Central memory CD4-positive, alpha-beta T cell (primary cell): ENCODE data around the gene CNGB1.
A peak's percentile ranks its signal among the peaks of the same experiment; 100 is the strongest.
"Not testable (repeated sequence)": the region's sequence is repeated elsewhere in the genome, so short reads cannot be mapped to it uniquely, and the experiment has no call there.

Source experiments
- DNase-seq: peaks from one replicate; pipeline ENCODE4 v3.0.0; 2022
- total RNA-seq, 3 experiments: gene quantifications; one replicate each; lab custom pipeline; 2026; lab: John Stamatoyannopoulos, UW

CNGB1 gene
- 0 to 0.05 (median 0) reads per million in 3 experiments for total RNA-seq

DNA sequence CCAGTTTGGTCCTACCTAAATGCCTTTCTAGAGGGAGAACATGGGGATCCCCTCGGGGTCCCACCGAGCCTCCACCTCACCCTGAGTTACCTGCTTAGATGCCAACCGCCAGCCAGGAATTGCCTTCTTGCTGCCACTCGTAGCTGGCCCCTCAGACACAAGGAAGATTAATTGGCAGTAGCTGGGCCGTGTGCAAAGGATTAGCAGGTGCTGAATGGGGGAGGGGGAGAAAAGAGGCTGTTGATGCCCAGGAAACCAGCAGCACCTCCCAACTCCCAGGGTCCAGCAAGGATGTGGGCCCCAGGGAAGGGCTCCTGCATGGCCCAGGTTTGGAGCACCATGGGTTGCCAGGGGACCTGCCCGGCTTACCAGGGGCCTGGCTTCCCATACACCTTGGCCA, at the start of gene CNGB1:
Gene CNGB1 (minus strand): TSS at position 159 of the 400 bp plus-strand sequence. CDS start 3,842 bp downstream, outside the sequence.
- no peak for DNase-seq

- no peak for DNase-seq
Observed at GRCh38 chr16:58019866-58020538, 49.1 kb upstream of the CNGB1 start.

DNA sequence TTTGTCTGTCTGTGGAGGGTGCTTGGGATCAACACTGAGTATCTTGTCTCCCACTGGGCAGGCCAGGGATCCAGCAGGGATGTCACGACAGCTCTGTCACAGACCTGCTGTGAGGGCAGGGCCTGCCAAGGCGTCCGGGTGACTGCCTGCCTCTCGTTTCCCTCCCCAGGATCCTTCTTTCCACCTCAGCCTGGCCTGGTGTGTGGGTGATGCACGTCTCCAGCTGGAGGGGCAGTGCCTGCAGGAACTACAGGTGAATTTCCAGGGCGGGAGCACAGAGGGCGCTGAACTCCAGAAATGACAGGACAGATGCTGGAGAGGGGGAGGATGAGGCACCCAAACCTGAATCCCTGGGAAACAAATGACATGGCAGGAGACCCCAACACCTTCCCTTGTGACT, 47.9 kb upstream of the CNGB1 start:
- no peak for DNase-seq

GRCh38 chr16:58016840-58017446, 46.0 kb upstream of the CNGB1 start:
- no peak for DNase-seq

GRCh38 chr16:58013201-58013956, 42.5 kb upstream of the CNGB1 start:
- no peak for DNase-seq

- no peak for DNase-seq
Observed at GRCh38 chr16:58012481-58012880, 41.6 kb upstream of the CNGB1 start.

DNA sequence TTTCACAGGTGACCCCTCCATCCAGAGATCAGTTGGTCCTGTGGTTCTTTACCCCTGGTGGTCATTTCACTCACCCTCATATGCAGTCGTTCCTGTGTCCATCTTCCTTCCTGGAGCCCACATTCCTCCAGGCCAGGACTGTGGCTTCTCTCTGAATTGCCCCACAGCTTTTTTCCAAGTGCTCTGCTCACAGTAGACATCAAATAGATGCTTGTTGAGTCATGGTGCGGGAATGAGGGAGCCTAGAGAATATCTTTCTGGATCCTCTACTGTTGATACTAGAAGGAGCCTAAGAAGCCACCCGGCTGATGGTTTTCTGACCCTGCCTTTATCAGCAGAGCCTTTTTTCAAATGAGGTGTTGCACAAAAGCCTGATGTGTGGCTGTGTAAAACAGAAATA, 40.7 kb upstream of the CNGB1 start:
- DNase-seq: no peak

- no peak for DNase-seq
Observed at GRCh38 chr16:58010886-58011285, 40.0 kb upstream of the CNGB1 start.

DNA sequence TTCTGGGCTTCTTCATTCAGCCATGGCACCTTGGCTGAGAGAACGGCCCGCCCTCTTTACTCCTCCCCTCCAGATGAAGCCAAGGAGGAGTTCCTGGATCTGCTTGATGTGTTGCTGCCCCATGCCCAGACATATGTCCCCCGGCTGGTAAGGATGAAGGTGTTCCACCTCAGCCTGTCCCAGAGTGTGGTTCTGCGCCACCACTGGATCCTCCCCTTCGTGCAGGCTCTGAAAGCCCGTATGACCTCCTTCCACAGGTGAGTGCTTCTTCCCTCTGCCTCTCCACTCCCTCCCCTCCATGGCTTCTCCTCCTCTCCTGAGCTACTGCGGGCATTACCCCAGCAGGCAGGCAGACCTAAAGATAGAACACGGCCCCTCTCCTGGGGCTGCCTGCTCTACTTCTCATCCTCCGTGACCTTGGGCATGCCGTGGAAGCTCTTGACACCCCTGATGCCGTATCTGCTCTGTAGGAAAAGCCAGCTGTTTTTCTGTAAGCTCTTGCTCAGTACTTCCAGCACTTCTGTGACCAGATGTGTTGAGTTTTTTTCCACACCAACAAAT, 39.0 kb upstream of the CNGB1 start:
- no peak for DNase-seq

- not testable (repeated sequence) for DNase-seq
Observed at GRCh38 chr16:58004736-58005135, 33.8 kb upstream of the CNGB1 start.

- no peak for DNase-seq
Observed at GRCh38 chr16:58002936-58003335, 32.0 kb upstream of the CNGB1 start.

GRCh38 chr16:58002416-58002800, 31.5 kb upstream of the CNGB1 start:
- no peak for DNase-seq

- DNase-seq: no peak
Observed at GRCh38 chr16:58001781-58002415, 31.0 kb upstream of the CNGB1 start.

- DNase-seq: peak; percentile 84
Observed at GRCh38 chr16:58000706-58001676, 30.1 kb upstream of the CNGB1 start, which contains the start of gene USB1. Gene USB1, plus strand, starts transcription at chr16:58001407. Its CDS starts 77 bp downstream, at chr16:58001484.

GRCh38 chr16:57999971-58000705, 29.2 kb upstream of the CNGB1 start, which contains the start of gene ZNF319:
Gene ZNF319, minus strand, starts transcription at chr16:58000672. Its CDS starts 2,407 bp downstream, at chr16:57998265.
- peak; percentile 37 for DNase-seq

- peak; percentile 50 for DNase-seq
Observed at GRCh38 chr16:57999366-57999970, 28.5 kb upstream of the CNGB1 start.

- no peak for DNase-seq
Observed at GRCh38 chr16:57998992-57999365, 28.1 kb upstream of the CNGB1 start.

GRCh38 chr16:57998486-57998885, 27.6 kb upstream of the CNGB1 start:
- peak; percentile 50 for DNase-seq

GRCh38 chr16:57997528-57998265, 26.8 kb upstream of the CNGB1 start:
- DNase-seq: no peak

DNA sequence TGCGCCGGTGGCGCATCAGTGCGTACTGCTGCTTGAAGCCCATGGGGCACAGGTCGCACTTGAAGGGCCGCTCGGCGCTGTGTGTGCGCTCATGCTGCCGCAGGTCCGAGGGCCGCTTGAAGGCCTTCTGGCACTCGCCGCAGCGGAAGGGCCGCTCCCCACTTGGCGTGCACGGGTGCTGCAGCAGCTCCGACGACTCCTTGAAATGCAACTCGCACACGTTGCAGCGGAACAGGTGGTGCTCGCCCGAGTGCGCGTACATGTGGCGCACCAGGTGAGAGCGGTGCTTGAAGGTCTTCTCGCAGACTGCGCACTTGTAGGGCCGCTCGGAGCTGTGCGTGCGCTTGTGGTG, 26.2 kb upstream of the CNGB1 start:
- no peak for DNase-seq
